WTC11 (cell line): ENCODE data around the gene POGZ. TPM values are rescaled to one million over a fixed set of nuclear protein-coding genes. Genes with fewer than 3 reads are reported as not detected.

Experiments used
- ATAC-seq: fragments of 200-7000 bp; cut with Tn5 transposase; 2 replicates; pipeline ENCODE4 v1.10.0; 2021; ENCODE audit warnings: mild to moderate bottlenecking, moderate library complexity
- CTCF ChIA-PET: fragments of 300-600 bp; sonication (Branson Sonifier 250); formaldehyde crosslinking; loops from one replicate; lab custom pipeline; 2021; ENCODE audit warnings: antibody characterized with exemption; lab: Charles Lee
- POLR2A ChIA-PET: fragments of 350-600 bp; sonication (Branson Sonifier 250); formaldehyde crosslinking; loops from one replicate; lab custom pipeline; 2021; ENCODE audit warnings: antibody characterized with exemption; lab: Charles Lee
- DNase-seq: peaks from one replicate; pipeline ENCODE4 v3.0.0; 2021; ENCODE audit warnings: low spot score
- H3K27ac Mint-ChIP-seq: 2 replicates; pipeline ENCODE4 v1.8.0; 2021; ENCODE audit warnings: mixed read lengths
- H3K27me3 Mint-ChIP-seq: 2 replicates; pipeline ENCODE4 v1.8.0; 2021; ENCODE audit warnings: low read depth, mild to moderate bottlenecking, moderate library complexity, mixed read lengths
- H3K36me3 Mint-ChIP-seq: 2 replicates; pipeline ENCODE4 v1.8.0; 2021; ENCODE audit warnings: mixed read lengths
- H3K4me1 Mint-ChIP-seq: 2 replicates; pipeline ENCODE4 v1.8.0; 2022; ENCODE audit warnings: mixed read lengths
- H3K4me3 Mint-ChIP-seq: 2 replicates; pipeline ENCODE4 v1.8.0; 2021; ENCODE audit warnings: mild to moderate bottlenecking, moderate library complexity, mixed read lengths
- H3K9me3 Mint-ChIP-seq: 2 replicates; pipeline ENCODE4 v1.8.0; 2021; ENCODE audit warnings: mixed read lengths
- AFF4 ChIP-seq: sonication (generic); formaldehyde crosslinking; IDR thresholded peaks from 2 replicates; pipeline ENCODE4 v1.8.1; 2023; ENCODE audit warnings: mild to moderate bottlenecking, missing genetic modification reagents, borderline replicate concordance
- ATF3 ChIP-seq: sonication (generic); formaldehyde crosslinking; conservative IDR thresholded peaks from 2 replicates; pipeline ENCODE4 v1.8.1; 2022; ENCODE audit warnings: mild to moderate bottlenecking, missing genetic modification reagents
- IRF2 ChIP-seq: sonication (generic); formaldehyde crosslinking; IDR thresholded peaks from 2 replicates; pipeline ENCODE4 v1.8.0; 2022; ENCODE audit warnings: low read depth, missing genetic modification reagents, borderline replicate concordance
- KAT7 ChIP-seq: sonication (generic); formaldehyde crosslinking; IDR thresholded peaks from 2 replicates; pipeline ENCODE4 v1.8.1; 2023; ENCODE audit warnings: missing genetic modification reagents, mild to moderate bottlenecking, borderline replicate concordance
- NFE2L1 ChIP-seq: sonication (generic); formaldehyde crosslinking; IDR thresholded peaks from 2 replicates; pipeline ENCODE4 v1.8.1; 2023; ENCODE audit warnings: missing genetic modification reagents
- OVOL2 ChIP-seq: fragments of 250-450 bp; sonication (Bioruptor Pico); IDR thresholded peaks from 2 replicates; pipeline ENCODE4 v1.9.0; 2021; ENCODE audit warnings: mild to moderate bottlenecking, borderline replicate concordance
- TCF7 ChIP-seq: sonication (generic); formaldehyde crosslinking; IDR thresholded peaks from 2 replicates; pipeline ENCODE4 v1.8.0; 2022; ENCODE audit warnings: mild to moderate bottlenecking, low read depth, missing genetic modification reagents, moderate library complexity
- USF2 ChIP-seq: sonication (generic); formaldehyde crosslinking; IDR thresholded peaks from 2 replicates; pipeline ENCODE4 v1.8.1; 2023; ENCODE audit warnings: mild to moderate bottlenecking, missing genetic modification reagents, moderate library complexity
- ZBTB21 ChIP-seq: sonication (generic); formaldehyde crosslinking; IDR thresholded peaks from 2 replicates; pipeline ENCODE4 v1.8.1; 2023; ENCODE audit warnings: mild to moderate bottlenecking, missing genetic modification reagents, borderline replicate concordance
- ZNF317 ChIP-seq: sonication (generic); formaldehyde crosslinking; IDR thresholded peaks from 2 replicates; pipeline ENCODE4 v1.8.1; 2023; ENCODE audit warnings: low read depth, mild to moderate bottlenecking, moderate library complexity, missing genetic modification reagents, borderline replicate concordance
- total RNA-seq: library from RNA; stranded (reverse); gene quantifications from 3 replicates; pipeline ENCODE4 v1.2.3, GENCODE V29; 2021
- TF ChIP-seq, protein P1 (sequence below): sonication (generic); formaldehyde crosslinking; IDR thresholded peaks from 2 replicates; pipeline ENCODE4 v1.8.0; 2022; ENCODE audit warnings: missing genetic modification reagents
- TF ChIP-seq, protein P2 (sequence below): sonication (generic); formaldehyde crosslinking; conservative IDR thresholded peaks from 2 replicates; pipeline ENCODE4 v1.8.1; 2023; ENCODE audit warnings: mild to moderate bottlenecking, low read depth, missing genetic modification reagents, moderate library complexity
- TF ChIP-seq, protein P3 (sequence below): sonication (generic); formaldehyde crosslinking; IDR thresholded peaks from 2 replicates; pipeline ENCODE4 v1.8.0; 2022; ENCODE audit warnings: mild to moderate bottlenecking, missing genetic modification reagents
- TF ChIP-seq, protein P4 (sequence below): sonication (generic); formaldehyde crosslinking; IDR thresholded peaks from 2 replicates; pipeline ENCODE4 v1.8.1; 2022; ENCODE audit warnings: low read depth, missing genetic modification reagents, borderline replicate concordance

Gene POGZ
- total RNA-seq, 1 experiment from 2014 or later: 88.1 TPM

DNA sequence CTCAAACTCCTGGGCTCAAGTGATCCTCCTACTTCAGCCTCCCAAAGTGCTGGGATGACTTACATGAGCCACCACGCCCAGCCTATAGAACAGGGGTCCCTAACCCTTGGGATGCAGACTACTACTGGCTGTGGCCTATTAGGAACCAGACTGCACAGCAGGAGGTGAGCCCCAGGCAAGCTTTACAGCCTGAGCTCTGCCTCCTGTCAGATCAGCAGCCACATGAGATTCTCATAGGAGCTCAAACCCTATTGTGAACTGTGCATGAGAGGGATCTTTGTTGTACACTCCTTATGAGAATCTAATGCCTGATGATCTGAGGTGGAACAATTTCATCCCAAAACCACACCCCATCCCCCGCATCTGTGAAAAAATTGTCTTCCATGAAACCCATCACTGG is 73.3 kb downstream of the POGZ start:
- no peaks in the 10 kb centered on the region for H3K4me1 Mint-ChIP-seq
- CTCF ChIA-PET: no interaction called here
- no peak overlapping the region for H3K4me3 Mint-ChIP-seq
- ATAC-seq (no peak), DNase-seq (no peak)
- H3K27me3 Mint-ChIP-seq: peaks cover 7% of the 10 kb centered on the region
- POLR2A ChIA-PET: no interaction called here
- H3K9me3 Mint-ChIP-seq: peaks cover 10% of the 10 kb centered on the region
- H3K27ac Mint-ChIP-seq: no peak overlapping the region
- TF ChIP-seq ZBTB21 (CRISPR knock-in tag): no peak
- H3K36me3 Mint-ChIP-seq: no peaks in the 10 kb centered on the region

- DNase-seq: no peak
- Mint-ChIP-seq H3K4me3 (no peak overlapping the region), H3K27me3 (peaks cover 7% of the 10 kb centered on the region), H3K4me1 (no peaks in the 10 kb centered on the region), H3K9me3 (peaks cover 10% of the 10 kb centered on the region), H3K27ac (no peak overlapping the region), H3K36me3 (no peaks in the 10 kb centered on the region)
- ATAC-seq: no peak
- CTCF ChIA-PET: interaction anchor here (0.8 to 2.0 kb wide), 3 partner anchors 15 to 83 kb away, joined by 3 to 5 read pairs (median 4); no protein-coding TSS in a partner anchor
- no peak for TF ChIP-seq TCF7 (CRISPR knock-in tag)
- TF ChIP-seq, protein P1, sequence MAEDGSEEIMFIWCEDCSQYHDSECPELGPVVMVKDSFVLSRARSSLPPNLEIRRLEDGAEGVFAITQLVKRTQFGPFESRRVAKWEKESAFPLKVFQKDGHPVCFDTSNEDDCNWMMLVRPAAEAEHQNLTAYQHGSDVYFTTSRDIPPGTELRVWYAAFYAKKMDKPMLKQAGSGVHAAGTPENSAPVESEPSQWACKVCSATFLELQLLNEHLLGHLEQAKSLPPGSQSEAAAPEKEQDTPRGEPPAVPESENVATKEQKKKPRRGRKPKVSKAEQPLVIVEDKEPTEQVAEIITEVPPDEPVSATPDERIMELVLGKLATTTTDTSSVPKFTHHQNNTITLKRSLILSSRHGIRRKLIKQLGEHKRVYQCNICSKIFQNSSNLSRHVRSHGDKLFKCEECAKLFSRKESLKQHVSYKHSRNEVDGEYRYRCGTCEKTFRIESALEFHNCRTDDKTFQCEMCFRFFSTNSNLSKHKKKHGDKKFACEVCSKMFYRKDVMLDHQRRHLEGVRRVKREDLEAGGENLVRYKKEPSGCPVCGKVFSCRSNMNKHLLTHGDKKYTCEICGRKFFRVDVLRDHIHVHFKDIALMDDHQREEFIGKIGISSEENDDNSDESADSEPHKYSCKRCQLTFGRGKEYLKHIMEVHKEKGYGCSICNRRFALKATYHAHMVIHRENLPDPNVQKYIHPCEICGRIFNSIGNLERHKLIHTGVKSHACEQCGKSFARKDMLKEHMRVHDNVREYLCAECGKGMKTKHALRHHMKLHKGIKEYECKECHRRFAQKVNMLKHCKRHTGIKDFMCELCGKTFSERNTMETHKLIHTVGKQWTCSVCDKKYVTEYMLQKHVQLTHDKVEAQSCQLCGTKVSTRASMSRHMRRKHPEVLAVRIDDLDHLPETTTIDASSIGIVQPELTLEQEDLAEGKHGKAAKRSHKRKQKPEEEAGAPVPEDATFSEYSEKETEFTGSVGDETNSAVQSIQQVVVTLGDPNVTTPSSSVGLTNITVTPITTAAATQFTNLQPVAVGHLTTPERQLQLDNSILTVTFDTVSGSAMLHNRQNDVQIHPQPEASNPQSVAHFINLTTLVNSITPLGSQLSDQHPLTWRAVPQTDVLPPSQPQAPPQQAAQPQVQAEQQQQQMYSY (CRISPR knock-in tag): no peak
- TF ChIP-seq NFE2L1 (CRISPR knock-in tag): no peak
- no peak for TF ChIP-seq IRF2
- no peak for TF ChIP-seq USF2 (CRISPR knock-in tag)
- no peak for TF ChIP-seq OVOL2 (CRISPR knock-in tag)
- POLR2A ChIA-PET: no interaction called here
These were observed 74.7 kb downstream of the POGZ start for GRCh38 chr1:151384584-151384983.

DNA sequence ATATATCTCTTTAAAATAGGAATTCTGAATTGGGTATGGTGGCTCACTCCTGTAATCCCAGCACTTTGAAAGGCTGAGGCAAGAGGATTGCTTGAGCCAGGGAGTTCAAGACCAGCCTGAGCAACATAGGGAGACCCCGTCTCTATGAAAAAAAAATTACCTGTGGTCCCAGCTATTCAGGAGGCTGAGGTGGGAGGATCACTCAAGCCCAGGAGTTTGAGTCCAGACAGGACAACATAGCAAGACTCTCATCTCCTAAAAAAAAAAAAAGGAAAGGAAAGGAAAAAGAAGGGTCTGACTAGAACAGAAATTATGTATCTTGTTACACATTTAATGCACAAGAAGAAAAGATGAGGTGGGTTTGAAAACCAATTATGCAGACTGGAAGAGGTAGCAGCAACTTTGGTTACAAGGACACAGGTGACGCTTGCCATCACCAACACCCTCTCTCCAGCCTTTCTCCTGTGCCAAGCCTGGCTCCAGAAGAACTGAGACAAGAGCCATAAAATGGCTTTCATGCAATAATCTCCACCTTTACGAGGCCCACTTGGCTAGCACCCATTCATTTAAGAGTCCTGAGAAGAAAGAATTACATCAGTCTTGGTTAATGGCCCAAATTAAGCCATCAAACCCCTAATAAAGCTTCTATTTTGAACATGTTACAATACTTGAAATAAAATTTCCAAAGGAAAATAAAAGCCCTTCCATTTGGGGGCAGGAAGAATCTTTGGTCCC is 82.0 kb downstream of the POGZ start:
- Mint-ChIP-seq H3K9me3 (no peaks in the 10 kb centered on the region), H3K27me3 (no peaks in the 10 kb centered on the region; the same call in 1 of the 2 replicates), H3K36me3 (no peaks in the 10 kb centered on the region), H3K4me3 (no peak overlapping the region), H3K4me1 (peaks cover 12% of the 10 kb centered on the region), H3K27ac (no peak overlapping the region)
- no peak for DNase-seq
- CTCF ChIA-PET: no interaction called here
- POLR2A ChIA-PET: no interaction called here
- ATAC-seq: no peak
- TF ChIP-seq, protein P2, sequence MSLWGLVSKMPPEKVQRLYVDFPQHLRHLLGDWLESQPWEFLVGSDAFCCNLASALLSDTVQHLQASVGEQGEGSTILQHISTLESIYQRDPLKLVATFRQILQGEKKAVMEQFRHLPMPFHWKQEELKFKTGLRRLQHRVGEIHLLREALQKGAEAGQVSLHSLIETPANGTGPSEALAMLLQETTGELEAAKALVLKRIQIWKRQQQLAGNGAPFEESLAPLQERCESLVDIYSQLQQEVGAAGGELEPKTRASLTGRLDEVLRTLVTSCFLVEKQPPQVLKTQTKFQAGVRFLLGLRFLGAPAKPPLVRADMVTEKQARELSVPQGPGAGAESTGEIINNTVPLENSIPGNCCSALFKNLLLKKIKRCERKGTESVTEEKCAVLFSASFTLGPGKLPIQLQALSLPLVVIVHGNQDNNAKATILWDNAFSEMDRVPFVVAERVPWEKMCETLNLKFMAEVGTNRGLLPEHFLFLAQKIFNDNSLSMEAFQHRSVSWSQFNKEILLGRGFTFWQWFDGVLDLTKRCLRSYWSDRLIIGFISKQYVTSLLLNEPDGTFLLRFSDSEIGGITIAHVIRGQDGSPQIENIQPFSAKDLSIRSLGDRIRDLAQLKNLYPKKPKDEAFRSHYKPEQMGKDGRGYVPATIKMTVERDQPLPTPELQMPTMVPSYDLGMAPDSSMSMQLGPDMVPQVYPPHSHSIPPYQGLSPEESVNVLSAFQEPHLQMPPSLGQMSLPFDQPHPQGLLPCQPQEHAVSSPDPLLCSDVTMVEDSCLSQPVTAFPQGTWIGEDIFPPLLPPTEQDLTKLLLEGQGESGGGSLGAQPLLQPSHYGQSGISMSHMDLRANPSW (CRISPR knock-in tag): no peak
- TF ChIP-seq ATF3 (CRISPR knock-in tag) (no peak), ZNF317 (no peak), TCF7 (CRISPR knock-in tag) (no peak), KAT7 (no peak), AFF4 (CRISPR knock-in tag) (no peak)
- TF ChIP-seq, protein P3, sequence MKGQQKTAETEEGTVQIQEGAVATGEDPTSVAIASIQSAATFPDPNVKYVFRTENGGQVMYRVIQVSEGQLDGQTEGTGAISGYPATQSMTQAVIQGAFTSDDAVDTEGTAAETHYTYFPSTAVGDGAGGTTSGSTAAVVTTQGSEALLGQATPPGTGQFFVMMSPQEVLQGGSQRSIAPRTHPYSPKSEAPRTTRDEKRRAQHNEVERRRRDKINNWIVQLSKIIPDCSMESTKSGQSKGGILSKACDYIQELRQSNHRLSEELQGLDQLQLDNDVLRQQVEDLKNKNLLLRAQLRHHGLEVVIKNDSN: no peak
- TF ChIP-seq, protein P4, sequence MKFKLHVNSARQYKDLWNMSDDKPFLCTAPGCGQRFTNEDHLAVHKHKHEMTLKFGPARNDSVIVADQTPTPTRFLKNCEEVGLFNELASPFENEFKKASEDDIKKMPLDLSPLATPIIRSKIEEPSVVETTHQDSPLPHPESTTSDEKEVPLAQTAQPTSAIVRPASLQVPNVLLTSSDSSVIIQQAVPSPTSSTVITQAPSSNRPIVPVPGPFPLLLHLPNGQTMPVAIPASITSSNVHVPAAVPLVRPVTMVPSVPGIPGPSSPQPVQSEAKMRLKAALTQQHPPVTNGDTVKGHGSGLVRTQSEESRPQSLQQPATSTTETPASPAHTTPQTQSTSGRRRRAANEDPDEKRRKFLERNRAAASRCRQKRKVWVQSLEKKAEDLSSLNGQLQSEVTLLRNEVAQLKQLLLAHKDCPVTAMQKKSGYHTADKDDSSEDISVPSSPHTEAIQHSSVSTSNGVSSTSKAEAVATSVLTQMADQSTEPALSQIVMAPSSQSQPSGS: no peak
